ENCODE results near the gene TFF2.

The TFF2 gene

GRCh38 chr21:42395302-42395701 is 44.5 kb upstream of the TFF2 start:
- ATAC-seq, result no peak
- TF ChIP-seq TCF4 (CRISPR knock-in tag; IDR thresholded peaks at IDR 0.05; ENCODE audit: borderline replicate concordance), result no peak
- TF ChIP-seq OSR1 (CRISPR knock-in tag; IDR thresholded peaks at IDR 0.05), result no peak
- TF ChIP-seq ZFP3 (CRISPR knock-in tag; IDR thresholded peaks at IDR 0.05), result no peak
- TF ChIP-seq RARB (CRISPR knock-in tag; IDR thresholded peaks at IDR 0.05), result no peak
- TF ChIP-seq CSDC2 (CRISPR knock-in tag; IDR thresholded peaks at IDR 0.05), result no peak
- no peak for TF ChIP-seq PATZ1 (CRISPR knock-in tag; IDR thresholded peaks at IDR 0.05; ENCODE audit: borderline replicate concordance)
- no peak for TF ChIP-seq ISL1 (CRISPR knock-in tag; IDR thresholded peaks at IDR 0.05)
- TF ChIP-seq POU6F1 (CRISPR knock-in tag; IDR thresholded peaks at IDR 0.05; ENCODE audit: borderline replicate concordance, low read depth), result no peak
- TF ChIP-seq ZNF8 (CRISPR knock-in tag; IDR thresholded peaks at IDR 0.05), result no peak
- no peak for TF ChIP-seq CSRNP3 (CRISPR knock-in tag; IDR thresholded peaks at IDR 0.05)
- no peak for TF ChIP-seq GLIS3 (CRISPR knock-in tag; IDR thresholded peaks at IDR 0.05)
- no peak for TF ChIP-seq ZFP30 (CRISPR knock-in tag; IDR thresholded peaks at IDR 0.05)
- TF ChIP-seq TOX (CRISPR knock-in tag; IDR thresholded peaks at IDR 0.05; ENCODE audit: borderline replicate concordance), result no peak

DNA sequence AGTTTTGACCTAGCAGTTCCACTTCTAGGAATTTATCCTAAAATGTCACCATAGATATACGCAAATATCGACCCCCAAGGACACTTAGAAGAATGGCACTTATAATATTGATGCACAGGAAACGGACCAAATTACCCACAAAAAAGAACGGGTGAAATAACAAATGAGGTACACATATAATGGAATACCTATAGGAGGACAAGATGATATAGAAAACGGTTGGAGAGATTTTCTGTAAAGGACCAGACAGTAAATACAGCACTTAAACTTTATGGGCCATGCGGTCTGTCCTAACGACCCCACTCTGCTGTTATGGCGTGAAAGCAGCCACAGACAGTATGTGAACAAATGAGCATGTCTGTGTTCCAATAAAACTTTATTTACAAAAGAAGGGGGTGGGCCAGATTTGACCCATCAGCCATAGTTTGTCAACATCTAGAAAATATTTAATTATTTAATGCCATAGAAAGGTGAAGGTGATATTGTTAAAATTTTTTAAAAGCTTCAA is 42.7 kb upstream of the TFF2 start:
- no peak for TF ChIP-seq TOX (CRISPR knock-in tag; IDR thresholded peaks at IDR 0.05; ENCODE audit: borderline replicate concordance)
- TF ChIP-seq TSHZ2 (CRISPR knock-in tag; IDR thresholded peaks at IDR 0.05), result no peak
- TF ChIP-seq OSR1 (CRISPR knock-in tag; IDR thresholded peaks at IDR 0.05), result no peak
- no peak for TF ChIP-seq POU6F1 (CRISPR knock-in tag; IDR thresholded peaks at IDR 0.05; ENCODE audit: borderline replicate concordance, low read depth)
- TF ChIP-seq BACH2 (CRISPR knock-in tag; IDR thresholded peaks at IDR 0.05; ENCODE audit: borderline replicate concordance), result no peak
- no peak for TF ChIP-seq CSDC2 (CRISPR knock-in tag; IDR thresholded peaks at IDR 0.05)
- TF ChIP-seq ISL1 (CRISPR knock-in tag; IDR thresholded peaks at IDR 0.05), result no peak
- no peak for TF ChIP-seq TCF4 (CRISPR knock-in tag; IDR thresholded peaks at IDR 0.05; ENCODE audit: borderline replicate concordance)
- no peak for TF ChIP-seq RARB (CRISPR knock-in tag; IDR thresholded peaks at IDR 0.05)
- TF ChIP-seq ZFP3 (CRISPR knock-in tag; IDR thresholded peaks at IDR 0.05), result no peak
- TF ChIP-seq ZNF565 (CRISPR knock-in tag; conservative IDR thresholded peaks at IDR 0.05; ENCODE audit: low read depth), result no peak
- no peak for TF ChIP-seq ARNTL (CRISPR knock-in tag; IDR thresholded peaks at IDR 0.05; ENCODE audit: borderline replicate concordance, low read depth)
- TF ChIP-seq ZNF8 (CRISPR knock-in tag; IDR thresholded peaks at IDR 0.05), result no peak
- no peak for TF ChIP-seq GLIS3 (CRISPR knock-in tag; IDR thresholded peaks at IDR 0.05)
- no peak for ATAC-seq

DNA sequence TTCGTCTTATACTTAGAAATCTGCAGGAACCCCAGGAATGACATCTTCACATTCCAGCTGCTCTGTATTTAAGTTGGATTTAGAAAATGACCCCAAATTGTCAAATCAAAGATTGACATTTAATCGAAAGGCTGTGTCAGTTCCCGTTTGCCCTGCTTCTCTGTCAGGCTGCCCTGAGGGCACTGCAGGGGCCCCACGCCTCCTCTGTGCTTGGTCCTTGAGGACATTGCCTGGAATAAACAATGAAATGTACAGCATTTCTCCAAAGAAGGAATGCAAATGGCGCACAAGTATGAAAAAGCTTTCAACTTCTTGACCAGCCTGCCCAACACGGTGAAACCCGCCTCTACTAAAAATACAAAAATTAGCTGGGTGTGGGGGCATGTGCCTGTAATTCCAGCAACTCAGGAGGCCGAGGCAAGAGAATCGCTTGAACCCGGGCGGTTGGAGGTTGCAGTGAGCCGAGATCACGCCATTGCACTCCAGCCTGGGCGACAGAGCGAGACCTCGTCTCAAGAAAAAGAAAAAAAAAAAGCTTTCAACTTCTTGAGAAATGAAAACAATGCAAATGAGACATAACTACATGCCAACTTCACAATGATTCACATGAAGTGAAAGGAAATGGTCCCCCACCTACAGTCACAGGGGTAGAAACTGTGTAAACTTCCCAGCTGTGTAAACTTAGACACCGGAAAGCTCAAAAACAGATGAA is 42.1 kb upstream of the TFF2 start:
- TF ChIP-seq POU6F1 (CRISPR knock-in tag; IDR thresholded peaks at IDR 0.05; ENCODE audit: borderline replicate concordance, low read depth) (no peak), ISL1 (CRISPR knock-in tag; IDR thresholded peaks at IDR 0.05) (no peak), PPARA (CRISPR knock-in tag; IDR thresholded peaks at IDR 0.05; ENCODE audit: borderline replicate concordance) (no peak), SNAI2 (CRISPR knock-in tag; IDR thresholded peaks at IDR 0.05) (no peak), ZNF70 (CRISPR knock-in tag; IDR thresholded peaks at IDR 0.05) (no peak), ZFP30 (CRISPR knock-in tag; IDR thresholded peaks at IDR 0.05) (no peak)
- ATAC-seq, result no peak

Measured in SK-N-SH treated with all-trans-retinoic acid at 6 μM for 48 hours (cell line).